ENCODE results near the gene FRY. TPM values are rescaled to one million over a fixed set of nuclear protein-coding genes. Genes with fewer than 3 reads are reported as not detected.

FRY gene
- total RNA-seq, 4 donors from 2014 or later, result 32.0 to 111 (median 63.8) TPM

- Histone ChIP-seq H3K4me3 (no peak overlapping the region), H3K36me3 (no peaks in the 10 kb centered on the region), H3K27ac (no peak overlapping the region), H3K9me3 (no peaks in the 10 kb centered on the region), H3K27me3 (no peaks in the 10 kb centered on the region), H3K4me1 (no peaks in the 10 kb centered on the region)
- intact Hi-C loops (cut with DNase I; ENCODE audit: low total_unique reads), result no loop called here
- no peak for DNase-seq
- TF ChIP-seq CTCF (IDR thresholded peaks at IDR 0.05) (no peak), POLR2A (IDR thresholded peaks at IDR 0.05) (no peak)
Measured at GRCh38 chr13:32075170-32075851, 43.7 kb downstream of the FRY start.

GRCh38 chr13:32079587-32079986 is 48.0 kb downstream of the FRY start:
- no peak for DNase-seq
- intact Hi-C loops (cut with DNase I; ENCODE audit: low total_unique reads), result no loop called here
- Histone ChIP-seq H3K9me3 (no peaks in the 10 kb centered on the region), H3K27ac (no peak overlapping the region), H3K36me3 (no peaks in the 10 kb centered on the region), H3K4me1 (no peaks in the 10 kb centered on the region), H3K4me3 (no peak overlapping the region), H3K27me3 (no peaks in the 10 kb centered on the region)
- TF ChIP-seq CTCF (IDR thresholded peaks at IDR 0.05), result no peak

GRCh38 chr13:32080328-32080744 is 48.8 kb downstream of the FRY start:
- H3K9me3 ChIP-seq, result no peaks in the 10 kb centered on the region
- intact Hi-C loops (cut with DNase I; ENCODE audit: low total_unique reads), result no loop called here
- H3K27ac ChIP-seq, result no peak overlapping the region
- no peaks in the 10 kb centered on the region for H3K4me1 ChIP-seq
- DNase-seq, result no peak
- no peaks in the 10 kb centered on the region for H3K36me3 ChIP-seq
- H3K27me3 ChIP-seq, result no peaks in the 10 kb centered on the region
- TF ChIP-seq POLR2A (IDR thresholded peaks at IDR 0.05), result no peak
- TF ChIP-seq CTCF (IDR thresholded peaks at IDR 0.05), result no peak
- H3K4me3 ChIP-seq, result no peak overlapping the region

- TF ChIP-seq CTCF (IDR thresholded peaks at IDR 0.05), result no peak
- TF ChIP-seq POLR2A (IDR thresholded peaks at IDR 0.05), result no peak
- Histone ChIP-seq H3K4me1 (no peaks in the 10 kb centered on the region), H3K27ac (no peak overlapping the region), H3K9me3 (no peaks in the 10 kb centered on the region), H3K4me3 (no peak overlapping the region), H3K36me3 (no peaks in the 10 kb centered on the region), H3K27me3 (no peaks in the 10 kb centered on the region)
- intact Hi-C loops (cut with DNase I; ENCODE audit: low total_unique reads), result no loop called here
- no peak for DNase-seq
Measured at GRCh38 chr13:32081591-32081990, 50.0 kb downstream of the FRY start.

GRCh38 chr13:32086366-32086765 is 54.8 kb downstream of the FRY start:
- Histone ChIP-seq H3K9me3 (no peaks in the 10 kb centered on the region), H3K4me3 (no peak overlapping the region), H3K36me3 (no peaks in the 10 kb centered on the region), H3K27ac (peak overlapping the region; percentile 57 to 64), H3K4me1 (peaks cover 0 to 7% of the 10 kb centered on the region in 2 donors), H3K27me3 (no peaks in the 10 kb centered on the region)
- intact Hi-C loops (cut with DNase I; ENCODE audit: low total_unique reads), result no loop called here
- peak; percentile 27 to 30 for DNase-seq
- no peak for TF ChIP-seq POLR2A (IDR thresholded peaks at IDR 0.05)
- no peak for TF ChIP-seq CTCF (IDR thresholded peaks at IDR 0.05)

Measured in uterus (tissue), 4 donors.